ENCODE results near the gene CAMKV. TPM values are rescaled to one million over a fixed set of nuclear protein-coding genes. Genes with fewer than 3 reads are reported as not detected.

Gene CAMKV
- polyA plus RNA-seq, 3 donors: 0.07 TPM; not detected in 2

DNA sequence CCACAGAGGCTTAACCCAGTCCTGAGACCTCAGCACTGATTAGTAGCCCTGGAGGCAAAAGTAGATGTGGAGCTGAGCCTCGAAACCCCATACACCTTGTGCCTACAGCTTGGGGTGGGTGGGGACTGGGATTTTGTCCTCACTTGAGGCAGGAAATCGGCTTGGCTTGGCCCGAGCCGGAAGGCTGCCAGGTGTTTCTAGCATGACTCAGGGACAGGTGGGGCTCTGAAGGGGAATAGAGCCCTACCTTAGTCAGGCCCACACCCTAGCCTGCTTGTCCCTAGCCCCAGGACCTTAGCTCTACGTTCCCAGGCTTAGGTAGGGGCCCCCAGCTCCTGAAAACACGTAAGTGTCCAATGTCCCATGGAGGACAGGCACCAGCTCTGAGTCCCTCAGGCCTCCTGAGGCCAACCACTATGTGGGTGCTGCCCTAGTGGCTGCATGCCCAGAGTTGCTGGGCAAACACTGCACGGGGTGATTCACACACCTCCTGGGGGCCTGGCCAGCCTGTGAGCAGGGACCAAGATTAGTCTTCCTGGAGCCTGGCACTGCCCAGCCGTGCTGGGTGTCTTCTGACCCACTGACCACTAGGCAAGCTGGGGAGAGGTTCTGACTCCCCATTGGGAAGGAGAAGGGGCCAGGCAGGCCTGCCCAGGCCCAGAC, 30.9 kb upstream of the CAMKV start:
- WGBS, 3 donors: 33 to 72% (median 71%) methylated on average over 8 of the region's 8 CpGs
- H3K27ac ChIP-seq (ENCODE audit: low read depth, low read length): no peak overlapping the region

DNA sequence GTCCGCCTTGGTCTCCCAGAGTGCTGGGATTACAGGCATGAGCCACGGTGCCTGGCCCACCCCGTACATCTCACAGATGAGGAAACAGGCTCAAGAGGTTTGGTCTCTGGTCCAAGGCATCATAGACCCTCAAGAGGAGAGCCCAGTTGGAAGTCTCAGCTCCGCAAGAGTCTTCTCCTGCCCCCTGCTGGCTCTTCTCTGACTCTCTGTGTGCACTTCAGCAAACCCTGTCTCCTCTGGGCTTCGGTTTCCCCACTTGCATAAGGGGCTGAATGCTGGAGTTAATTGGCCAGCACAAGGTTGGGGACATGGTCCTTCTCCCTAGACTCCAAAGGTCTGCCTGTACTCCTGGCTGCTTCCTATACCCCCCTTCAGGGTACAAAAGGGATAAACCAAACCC, 30.1 kb upstream of the CAMKV start:
- no peak overlapping the region for H3K27ac ChIP-seq (ENCODE audit: low read depth, low read length)
- WGBS, 3 donors: 69 to 76% (median 72%) methylated on average over 5 of the region's 5 CpGs

DNA sequence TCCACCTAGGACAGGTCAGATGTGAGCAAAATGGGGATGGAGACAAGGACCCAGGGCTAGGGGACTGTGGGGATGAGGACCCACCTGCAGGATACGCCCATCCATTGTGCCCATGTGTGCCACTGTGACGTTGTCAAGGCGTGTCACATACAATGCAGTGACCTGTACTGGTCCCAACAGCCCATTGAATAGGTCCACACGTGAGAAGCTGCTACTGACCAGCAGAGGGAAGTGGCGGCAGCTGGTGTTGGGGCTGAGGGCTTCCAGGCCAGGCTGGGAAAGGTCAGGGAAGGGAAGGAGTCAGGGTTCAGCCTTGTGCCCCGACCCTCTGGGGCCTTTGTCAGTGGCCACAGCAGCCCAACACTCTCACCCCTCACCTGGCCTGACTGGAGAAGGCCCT, 29.3 kb upstream of the CAMKV start:
- WGBS, 3 donors: 79 to 83% (median 79%) methylated on average over 6 of the region's 6 CpGs
- no peak overlapping the region for H3K27ac ChIP-seq (ENCODE audit: low read depth, low read length)

DNA sequence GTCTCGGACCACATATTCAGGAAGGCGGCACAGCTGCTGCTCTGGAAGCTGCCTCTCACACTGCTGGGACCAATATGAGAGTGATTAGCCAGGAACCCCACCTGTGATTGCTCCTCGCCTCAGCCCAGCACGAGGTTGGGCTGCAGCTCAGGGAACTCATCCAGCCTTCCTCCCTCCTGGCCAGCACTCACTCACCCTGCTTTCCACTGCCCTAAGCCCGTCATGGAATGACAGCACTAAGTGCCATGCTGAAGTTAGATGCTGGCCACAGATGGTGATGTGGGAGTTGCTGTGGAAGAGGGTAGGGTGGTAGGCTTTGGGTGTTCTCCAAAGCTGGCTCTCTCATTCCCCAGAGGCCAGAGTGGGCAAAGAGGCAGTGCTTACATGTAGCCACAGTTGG, 26.6 kb upstream of the CAMKV start:
- 74 to 88% (median 82%) methylated on average over 5 of the region's 5 CpGs for WGBS, 3 donors
- H3K27ac ChIP-seq (ENCODE audit: low read depth, low read length): no peak overlapping the region

DNA sequence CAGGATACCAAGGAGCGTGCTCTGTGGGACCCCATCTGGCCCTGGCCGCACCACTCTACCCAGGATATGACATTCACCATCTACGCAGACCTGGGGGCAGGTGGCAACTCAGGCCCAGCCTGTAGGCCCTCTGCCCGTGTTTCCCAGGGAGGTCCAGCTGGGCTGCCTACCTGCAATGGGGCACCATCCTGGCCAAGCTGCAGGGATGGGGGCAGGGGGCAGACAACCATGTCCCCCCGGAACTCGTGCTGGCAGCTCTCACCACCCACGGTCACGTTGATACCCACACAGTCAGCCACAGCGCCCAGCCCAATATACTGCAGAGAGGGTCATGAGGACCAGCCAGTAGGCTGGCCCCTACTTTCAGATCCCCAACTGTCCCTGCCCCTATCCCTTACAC, 26.1 kb upstream of the CAMKV start:
- 91 to 96% (median 96%) methylated on average over 9 of the region's 9 CpGs for WGBS, 3 donors
- no peak overlapping the region for H3K27ac ChIP-seq (ENCODE audit: low read depth, low read length)

DNA sequence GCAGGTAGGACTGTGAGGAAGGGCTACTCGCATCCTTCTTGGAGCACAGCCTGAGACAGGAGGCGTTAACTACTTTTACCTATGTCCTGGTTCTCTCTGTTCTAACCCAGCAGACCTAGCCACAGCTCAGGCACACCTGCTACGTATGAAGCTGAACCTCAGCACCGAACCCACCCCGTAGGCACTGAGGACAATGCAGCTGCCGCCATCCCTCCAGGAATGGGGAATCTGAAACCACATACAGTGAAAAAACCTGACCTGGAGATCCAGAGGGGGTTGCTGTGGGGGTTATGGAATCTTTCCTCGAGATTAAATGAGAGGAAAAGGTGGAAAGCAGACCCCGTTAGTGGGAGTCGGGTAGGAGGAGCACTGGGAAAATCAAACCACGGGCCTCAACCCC, 19.6 kb upstream of the CAMKV start:
- H3K27ac ChIP-seq (ENCODE audit: low read depth, low read length): no peak overlapping the region
- WGBS, 3 donors: 78 to 80% (median 78%) methylated on average over 10 of the region's 10 CpGs

DNA sequence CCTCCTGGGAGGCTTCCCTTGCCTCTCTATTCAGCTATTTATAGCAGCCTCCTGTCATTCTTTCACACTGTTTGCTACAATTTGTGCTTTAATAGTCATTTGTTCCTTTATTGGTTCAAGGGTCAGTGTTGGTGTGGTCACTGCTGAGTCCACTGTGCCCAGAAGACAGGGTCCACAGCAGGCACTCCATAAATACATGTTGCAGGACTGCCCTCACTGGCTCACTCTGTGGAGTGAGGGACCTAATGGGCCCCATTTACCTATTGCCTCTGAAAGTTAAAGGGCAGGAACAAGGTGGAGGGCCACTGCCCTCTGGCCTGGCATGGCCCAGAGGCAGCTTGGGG, 17.2 kb upstream of the CAMKV start:
- H3K27ac ChIP-seq (ENCODE audit: low read depth, low read length): no peak overlapping the region

DNA sequence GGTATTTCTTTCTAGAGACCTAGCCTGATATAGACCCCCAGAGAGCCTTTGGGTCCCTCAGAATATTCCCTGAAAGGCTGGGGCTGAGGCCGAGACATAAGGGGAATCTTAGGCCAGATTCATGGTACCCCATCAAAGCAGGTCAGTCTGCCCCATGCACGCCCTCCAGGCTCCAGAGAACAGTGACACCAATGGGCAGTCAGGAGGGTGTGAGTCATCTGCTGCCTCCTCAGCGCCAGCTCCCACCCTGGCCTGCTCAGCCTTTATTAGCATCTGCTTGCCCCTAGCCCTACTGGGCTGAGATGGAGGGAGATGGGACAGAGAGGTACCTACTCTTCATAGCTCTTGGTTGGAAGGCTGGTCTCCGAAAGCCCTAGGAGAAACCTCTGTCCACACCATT, 14.3 kb upstream of the CAMKV start:
- 86 to 97% (median 89%) methylated on average over 4 of the region's 4 CpGs for WGBS, 3 donors
- H3K27ac ChIP-seq (ENCODE audit: low read depth, low read length): no peak overlapping the region

DNA sequence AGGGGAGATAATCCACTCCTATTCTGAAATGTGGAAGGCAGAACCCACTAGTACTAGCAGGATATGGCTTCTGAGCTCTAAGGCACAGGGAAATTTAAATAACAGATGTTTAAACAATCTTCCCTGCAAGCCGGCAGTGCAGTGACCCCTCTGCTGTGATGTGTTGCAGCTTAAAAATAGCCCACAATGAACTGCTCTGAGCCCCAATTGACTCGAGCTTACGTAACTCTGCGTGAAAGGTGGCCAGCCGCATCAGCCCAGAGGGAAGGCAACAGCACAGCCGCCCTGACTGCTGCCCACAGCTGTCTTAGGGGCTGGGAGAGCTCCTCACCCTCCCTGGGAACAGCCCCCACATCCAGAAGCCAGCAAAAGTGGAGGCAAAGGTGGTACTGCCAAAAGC, 12.5 kb upstream of the CAMKV start:
- H3K27ac ChIP-seq (ENCODE audit: low read depth, low read length): no peak overlapping the region
- 13 to 45% (median 17%) methylated on average over 6 of the region's 6 CpGs for WGBS, 3 donors

DNA sequence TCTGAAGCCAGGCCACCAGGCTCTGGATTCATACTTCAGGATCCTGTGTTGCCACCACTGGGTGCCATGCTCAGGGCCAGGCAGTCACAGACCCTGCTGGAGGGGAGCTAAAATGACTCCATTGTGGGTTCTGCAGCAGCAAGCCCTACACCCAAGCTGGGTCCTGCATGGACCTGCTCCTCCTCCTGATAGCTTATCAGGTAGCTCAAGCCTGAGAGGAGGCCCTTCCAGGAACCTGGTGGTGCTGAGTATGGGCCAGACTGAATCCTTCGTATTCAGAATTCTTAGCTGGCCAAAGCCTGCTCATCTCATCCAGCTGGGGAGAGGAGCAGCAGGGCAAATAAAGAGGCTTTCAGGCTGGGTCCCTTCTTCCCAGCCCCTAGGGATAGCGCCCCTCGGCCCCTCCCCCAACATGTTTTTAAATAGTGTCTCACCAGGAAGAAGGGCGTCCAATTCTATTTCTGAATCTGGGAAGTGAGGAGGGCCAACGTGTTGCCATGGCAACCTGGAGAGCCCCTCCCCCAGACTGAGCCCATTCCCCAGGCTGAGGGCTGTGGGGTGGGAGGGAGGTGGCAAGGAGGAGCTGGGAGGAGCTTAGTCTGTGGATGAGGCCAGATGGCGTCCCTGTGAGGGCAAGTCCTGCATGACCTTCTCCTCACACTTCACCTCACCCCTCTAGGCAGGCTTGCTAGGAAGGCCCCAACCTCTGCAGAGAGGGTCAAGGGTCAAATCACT, 11.0 kb upstream of the CAMKV start:
- no peak overlapping the region for H3K27ac ChIP-seq (ENCODE audit: low read depth, low read length)
- 46 to 49% (median 48%) methylated on average over 6 of the region's 6 CpGs for WGBS, 3 donors

DNA sequence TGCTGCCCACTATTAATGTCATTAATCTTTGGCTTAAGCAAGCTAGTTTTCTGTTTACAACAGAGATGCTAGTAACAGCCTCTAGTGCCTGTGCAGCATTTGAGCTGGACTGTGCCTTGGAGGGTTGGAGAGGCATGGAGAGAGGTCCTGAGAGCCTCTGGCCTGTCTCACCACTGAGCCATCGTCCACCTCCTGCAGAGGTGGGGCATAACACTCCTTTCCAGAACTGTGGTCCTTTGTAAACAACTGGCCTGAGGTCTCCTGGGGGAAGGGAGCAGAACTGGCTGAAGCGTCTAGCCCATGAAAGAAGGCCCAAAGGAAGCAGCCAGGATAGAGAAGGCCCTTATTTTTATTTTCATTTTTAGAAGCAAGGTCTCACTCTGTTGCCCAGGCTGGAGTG, 10.0 kb upstream of the CAMKV start:
- no peak overlapping the region for H3K27ac ChIP-seq (ENCODE audit: low read depth, low read length)
- 44 to 73% (median 71%) methylated on average over 2 of the region's 2 CpGs for WGBS, 3 donors

DNA sequence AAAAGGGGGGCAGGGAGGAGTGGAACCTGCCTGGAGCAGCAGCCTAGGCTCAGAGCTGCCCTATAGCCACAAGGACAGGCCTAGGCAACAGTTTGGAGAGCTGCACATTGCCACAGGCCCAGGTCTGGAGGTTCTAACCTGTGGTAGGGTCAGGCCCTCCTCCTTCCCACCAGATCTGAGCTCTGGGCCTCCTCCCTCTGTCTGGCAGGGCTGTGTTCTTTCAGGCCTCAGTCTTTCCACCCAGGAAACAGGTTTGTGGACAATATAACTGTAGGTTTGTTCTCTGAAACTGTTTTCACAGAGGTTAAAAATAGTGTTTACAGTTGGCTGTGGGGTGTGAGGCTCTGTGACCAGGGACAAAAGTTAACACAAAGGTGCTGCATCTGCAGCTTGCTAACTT, 9.0 kb upstream of the CAMKV start:
- no peak overlapping the region for H3K27ac ChIP-seq (ENCODE audit: low read depth, low read length)

DNA sequence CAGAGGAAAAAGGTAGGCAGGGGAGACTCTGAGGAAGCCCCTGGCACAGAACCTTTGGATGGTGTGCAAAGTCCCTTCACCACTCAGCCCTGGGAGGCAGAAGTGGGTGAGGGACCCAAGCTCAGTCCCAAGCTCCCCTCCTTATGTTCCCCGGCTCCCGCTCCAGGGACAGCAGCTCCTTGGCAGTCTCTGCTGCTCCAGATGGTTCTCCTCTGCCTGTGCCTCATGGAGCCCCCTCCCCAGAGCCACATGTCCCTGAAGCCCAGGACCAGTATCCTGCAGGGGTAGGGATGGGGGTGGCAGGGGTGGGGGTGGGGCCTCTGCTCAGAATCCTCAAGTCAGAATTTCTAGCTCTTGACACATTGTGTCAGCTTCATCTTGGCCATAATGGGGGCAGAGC, 8.0 kb upstream of the CAMKV start:
- WGBS, 3 donors: 75 to 85% (median 76%) methylated on average over 2 of the region's 2 CpGs

DNA sequence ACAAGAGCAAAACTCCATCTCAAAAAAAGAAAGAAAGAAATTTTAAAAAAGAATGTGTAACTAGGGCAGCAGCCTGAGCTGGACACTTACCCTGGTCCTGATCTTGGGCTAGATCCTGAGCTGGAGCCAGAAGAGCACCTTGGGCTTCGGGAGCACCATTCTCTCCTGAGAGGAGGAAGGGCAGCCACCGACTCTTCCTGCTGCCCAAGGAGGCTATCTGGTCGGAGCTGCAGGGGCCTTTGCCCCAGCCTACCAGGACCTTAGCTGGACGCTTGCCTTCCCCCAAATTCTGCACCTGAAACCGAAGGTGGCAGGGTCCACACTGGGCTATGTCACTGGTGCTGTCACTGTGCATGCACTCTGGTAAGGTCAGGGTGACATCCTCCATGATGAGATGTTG, 6.9 kb upstream of the CAMKV start:
- WGBS, 3 donors: 64 to 93% (median 85%) methylated on average over 5 of the region's 5 CpGs
- H3K27ac ChIP-seq (ENCODE audit: low read depth, low read length): no peak overlapping the region

More for the DNA sequence above, 8.0 kb upstream of the CAMKV start:
- H3K27ac ChIP-seq (ENCODE audit: low read depth, low read length): no peak overlapping the region

DNA sequence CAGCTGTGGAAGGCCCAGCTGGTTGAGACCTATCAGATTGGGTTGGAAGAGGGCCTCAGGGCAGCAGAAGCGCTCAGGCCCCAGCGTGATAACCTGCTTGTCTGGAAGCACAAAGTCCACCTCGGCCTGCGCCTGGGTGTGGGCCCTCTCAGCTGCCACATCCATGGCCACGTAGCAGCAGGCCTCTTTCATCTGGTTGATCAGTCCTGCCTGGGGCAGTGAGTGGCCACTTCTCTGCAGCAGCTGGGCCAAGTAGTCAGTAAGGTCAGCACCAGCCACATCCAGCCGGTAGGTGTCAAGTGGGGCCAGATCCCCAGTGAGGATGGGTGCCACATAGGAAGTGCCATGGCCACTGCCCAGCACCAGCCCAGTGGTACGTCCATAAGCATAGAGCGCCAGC, 3.9 kb upstream of the CAMKV start:
- 71 to 93% (median 93%) methylated on average over 8 of the region's 8 CpGs for WGBS, 3 donors
- H3K27ac ChIP-seq (ENCODE audit: low read depth, low read length): no peak overlapping the region

DNA sequence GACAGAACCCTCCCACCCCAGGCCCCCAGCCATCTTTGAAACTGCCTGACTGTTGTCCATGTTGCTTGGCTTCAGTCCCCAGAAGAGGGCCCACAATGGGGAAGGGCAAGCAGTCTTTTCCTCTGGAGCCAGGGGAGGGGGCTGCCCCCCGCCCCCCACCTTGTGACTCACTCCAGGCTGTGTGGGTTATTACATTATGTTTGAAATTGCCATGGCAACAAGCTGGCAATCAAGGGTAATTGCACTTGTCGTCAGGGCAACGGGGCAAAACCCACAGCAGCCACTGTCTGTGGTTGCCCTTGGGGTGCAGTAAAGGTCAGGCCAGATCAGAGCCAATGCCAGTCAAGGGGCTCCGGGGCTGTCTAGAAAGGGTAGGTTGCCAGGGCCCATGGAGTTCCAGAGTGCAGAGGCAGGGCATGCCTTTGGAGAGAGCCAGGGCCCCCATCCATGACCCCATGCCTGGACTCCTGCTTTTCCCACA, 3.1 kb upstream of the CAMKV start:
- WGBS, 3 donors: 55 to 73% (median 64%) methylated on average over 4 of the region's 4 CpGs

DNA sequence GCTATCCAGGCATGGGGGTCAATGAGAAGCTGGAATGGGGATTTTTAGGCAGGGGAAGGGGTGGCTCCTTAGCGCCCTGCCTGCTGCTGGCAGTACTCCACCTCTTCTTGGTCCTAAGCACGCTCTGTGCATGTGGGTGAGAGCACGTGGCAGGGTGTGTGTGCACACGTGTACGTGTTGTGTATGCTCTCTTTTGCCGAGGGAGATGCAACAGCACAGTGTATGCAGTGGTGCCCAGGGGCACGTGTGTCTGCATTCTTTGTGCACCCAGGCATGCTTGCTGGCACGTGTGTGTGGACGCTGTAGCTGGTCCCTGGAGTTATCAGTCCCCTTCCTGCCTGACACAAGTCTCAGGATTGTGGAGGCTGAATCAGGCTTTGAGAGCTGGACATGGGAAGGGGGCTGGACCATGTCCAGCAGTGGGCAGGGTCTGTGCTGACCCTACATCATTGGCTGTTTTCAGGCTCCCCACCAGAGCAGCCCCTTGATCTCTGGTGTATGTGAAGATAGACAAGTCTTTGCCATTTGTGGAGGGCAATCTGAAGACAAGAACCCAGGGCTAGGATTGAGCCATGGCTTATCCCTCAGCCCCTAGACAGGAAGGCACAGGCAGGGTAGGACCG, 1.9 kb upstream of the CAMKV start:
- H3K27ac ChIP-seq (ENCODE audit: low read depth, low read length): no peak overlapping the region
- WGBS, 3 donors: 75 to 78% (median 76%) methylated on average over 10 of the region's 10 CpGs

More for the DNA sequence above, 3.1 kb upstream of the CAMKV start:
- H3K27ac ChIP-seq (ENCODE audit: low read depth, low read length): no peak overlapping the region

DNA sequence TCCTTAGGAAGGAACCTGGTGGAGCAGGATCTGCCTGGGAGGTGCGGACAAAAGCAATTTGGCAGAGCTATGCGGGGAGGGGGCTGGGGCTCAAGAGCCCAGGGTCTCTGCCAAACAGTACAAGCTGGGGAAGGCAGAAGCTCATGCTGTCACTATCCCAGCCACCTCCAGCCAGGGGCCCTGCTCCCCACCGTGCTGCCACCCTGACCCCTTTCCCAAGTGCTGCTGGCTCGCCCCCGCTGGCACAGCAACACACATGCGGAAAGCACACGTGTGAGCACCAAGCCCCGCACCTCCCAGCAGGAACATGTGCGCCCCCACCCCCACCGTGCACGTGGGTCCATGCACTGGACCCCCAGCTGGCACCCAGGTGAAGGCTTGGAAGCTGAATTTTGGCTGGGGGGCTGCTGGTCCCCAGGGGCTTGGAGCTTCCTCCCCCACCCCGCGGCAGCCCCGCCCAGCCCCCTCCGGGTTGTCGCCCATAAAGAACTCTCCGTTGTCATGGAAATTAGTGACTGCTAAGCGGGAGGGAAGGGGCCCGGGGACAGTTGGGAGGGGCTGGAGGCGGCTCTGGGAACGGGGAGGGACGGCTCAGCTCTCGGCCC, 742 bp downstream of the CAMKV start:
- WGBS, 3 donors: 3% methylated on average over 23 of the region's 23 CpGs
- H3K27ac ChIP-seq (ENCODE audit: low read depth, low read length): no peak overlapping the region

DNA sequence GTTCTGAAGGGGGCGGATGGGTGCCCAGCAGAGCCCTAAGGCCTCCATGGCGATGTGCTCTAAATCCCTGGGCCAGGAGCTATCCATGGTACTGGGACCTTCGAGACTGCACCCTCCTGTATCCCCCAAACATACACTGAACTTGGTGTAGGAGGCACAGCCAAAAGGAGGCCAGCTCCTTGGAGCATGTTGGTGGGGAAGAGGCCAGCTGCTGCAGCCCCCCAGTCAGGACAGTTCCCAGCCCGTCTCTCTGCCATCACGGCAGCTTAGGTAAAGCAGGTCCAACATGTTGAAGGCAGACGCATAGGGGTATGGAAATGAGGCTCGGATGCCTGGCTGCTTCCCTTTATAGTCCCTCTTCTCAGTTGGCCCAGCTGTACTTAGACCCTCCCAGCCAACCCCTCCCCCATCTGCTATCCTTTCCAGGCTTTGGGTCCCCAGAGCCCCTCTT, 1.8 kb downstream of the CAMKV start:
- WGBS, 3 donors: 16 to 25% (median 19%) methylated on average over 7 of the region's 7 CpGs
- H3K27ac ChIP-seq (ENCODE audit: low read depth, low read length): no peak overlapping the region
